WTC11 (cell line): ENCODE measurements around the gene TMEM178B. TPM values are rescaled to one million over a fixed set of nuclear protein-coding genes. Genes with fewer than 3 reads are reported as not detected.

Experiments
- ATAC-seq: fragments of 200-7000 bp; cut with Tn5 transposase; 2 replicates; pipeline ENCODE4 v1.10.0; 2021; ENCODE audit warnings: mild to moderate bottlenecking, moderate library complexity
- CTCF ChIA-PET: fragments of 300-600 bp; sonication (Branson Sonifier 250); formaldehyde crosslinking; loops from one replicate; lab custom pipeline; 2021; ENCODE audit warnings: antibody characterized with exemption; lab: Charles Lee
- POLR2A ChIA-PET: fragments of 350-600 bp; sonication (Branson Sonifier 250); formaldehyde crosslinking; loops from one replicate; lab custom pipeline; 2021; ENCODE audit warnings: antibody characterized with exemption; lab: Charles Lee
- DNase-seq: peaks from one replicate; pipeline ENCODE4 v3.0.0; 2021; ENCODE audit warnings: low spot score
- H3K27ac Mint-ChIP-seq: 2 replicates; pipeline ENCODE4 v1.8.0; 2021; ENCODE audit warnings: mixed read lengths
- H3K27me3 Mint-ChIP-seq: 2 replicates; pipeline ENCODE4 v1.8.0; 2021; ENCODE audit warnings: low read depth, mild to moderate bottlenecking, moderate library complexity, mixed read lengths
- H3K36me3 Mint-ChIP-seq: 2 replicates; pipeline ENCODE4 v1.8.0; 2021; ENCODE audit warnings: mixed read lengths
- H3K4me1 Mint-ChIP-seq: 2 replicates; pipeline ENCODE4 v1.8.0; 2022; ENCODE audit warnings: mixed read lengths
- H3K4me3 Mint-ChIP-seq: 2 replicates; pipeline ENCODE4 v1.8.0; 2021; ENCODE audit warnings: mild to moderate bottlenecking, moderate library complexity, mixed read lengths
- H3K9me3 Mint-ChIP-seq: 2 replicates; pipeline ENCODE4 v1.8.0; 2021; ENCODE audit warnings: mixed read lengths
- AFF4 ChIP-seq: sonication (generic); formaldehyde crosslinking; IDR thresholded peaks from 2 replicates; pipeline ENCODE4 v1.8.1; 2023; ENCODE audit warnings: mild to moderate bottlenecking, missing genetic modification reagents, borderline replicate concordance
- ATF1 ChIP-seq: sonication (generic); formaldehyde crosslinking; IDR thresholded peaks from 2 replicates; pipeline ENCODE4 v1.8.1; 2023; ENCODE audit warnings: mild to moderate bottlenecking, moderate library complexity, missing genetic modification reagents
- ATF3 ChIP-seq: sonication (generic); formaldehyde crosslinking; conservative IDR thresholded peaks from 2 replicates; pipeline ENCODE4 v1.8.1; 2022; ENCODE audit warnings: mild to moderate bottlenecking, missing genetic modification reagents
- CTCF ChIP-seq: fragments of 200-600 bp; IDR thresholded peaks from 2 replicates; pipeline ENCODE4 v1.8.0; 2022; ENCODE audit warnings: antibody characterized with exemption
- E2F4 ChIP-seq: sonication (generic); formaldehyde crosslinking; IDR thresholded peaks from 2 replicates; pipeline ENCODE4 v1.8.1; 2022; ENCODE audit warnings: low read depth, mild to moderate bottlenecking, moderate library complexity, missing genetic modification reagents, borderline replicate concordance
- FOXK1 ChIP-seq: sonication (generic); formaldehyde crosslinking; IDR thresholded peaks from 2 replicates; pipeline ENCODE4 v1.8.0; 2022; ENCODE audit warnings: mild to moderate bottlenecking, moderate library complexity, missing genetic modification reagents
- GABPB1 ChIP-seq: sonication (generic); formaldehyde crosslinking; IDR thresholded peaks from 2 replicates; pipeline ENCODE4 v1.8.1; 2023; ENCODE audit warnings: mild to moderate bottlenecking, missing genetic modification reagents
- NFE2L1 ChIP-seq: sonication (generic); formaldehyde crosslinking; IDR thresholded peaks from 2 replicates; pipeline ENCODE4 v1.8.1; 2023; ENCODE audit warnings: missing genetic modification reagents
- NFYB ChIP-seq: sonication (generic); formaldehyde crosslinking; conservative IDR thresholded peaks from 2 replicates; pipeline ENCODE4 v1.8.0; 2022; ENCODE audit warnings: low read depth, missing genetic modification reagents
- NR2C2 ChIP-seq: sonication (generic); formaldehyde crosslinking; IDR thresholded peaks from 2 replicates; pipeline ENCODE4 v1.8.0; 2022; ENCODE audit warnings: mild to moderate bottlenecking, missing genetic modification reagents
- SMAD4 ChIP-seq: sonication (generic); formaldehyde crosslinking; IDR thresholded peaks from 2 replicates; pipeline ENCODE4 v1.8.0; 2022; ENCODE audit warnings: mild to moderate bottlenecking, missing genetic modification reagents
- ZBTB21 ChIP-seq: sonication (generic); formaldehyde crosslinking; IDR thresholded peaks from 2 replicates; pipeline ENCODE4 v1.8.1; 2023; ENCODE audit warnings: mild to moderate bottlenecking, missing genetic modification reagents, borderline replicate concordance
- ZBTB43 ChIP-seq: sonication (generic); formaldehyde crosslinking; IDR thresholded peaks from 2 replicates; pipeline ENCODE4 v1.8.1; 2023; ENCODE audit warnings: mild to moderate bottlenecking, missing genetic modification reagents
- ZNF396 ChIP-seq: fragments of 250-450 bp; sonication (Bioruptor Pico); IDR thresholded peaks from 2 replicates; pipeline ENCODE4 v1.8.0; 2021; ENCODE audit warnings: mild to moderate bottlenecking, moderate library complexity, borderline replicate concordance
- ZNF416 ChIP-seq: fragments of 250-450 bp; sonication (Bioruptor Pico); IDR thresholded peaks from 2 replicates; pipeline ENCODE4 v1.9.0; 2021; ENCODE audit warnings: mild to moderate bottlenecking, inconsistent platforms
- ZNF532 ChIP-seq: fragments of 250-450 bp; sonication (Bioruptor Pico); IDR thresholded peaks from 2 replicates; pipeline ENCODE4 v1.9.0; 2021; ENCODE audit warnings: mild to moderate bottlenecking, borderline replicate concordance
- total RNA-seq: library from RNA; stranded (reverse); gene quantifications from 3 replicates; pipeline ENCODE4 v1.2.3, GENCODE V29; 2021

Gene TMEM178B
- total RNA-seq, 1 experiment from 2014 or later: 20.4 TPM

- POLR2A ChIA-PET: no interaction called here
- no peaks in the 10 kb centered on the region for H3K36me3 Mint-ChIP-seq
- H3K27ac Mint-ChIP-seq: no peak overlapping the region
- H3K27me3 Mint-ChIP-seq: no peaks in the 10 kb centered on the region
- DNase-seq (no peak), ATAC-seq (no peak)
- H3K4me3 Mint-ChIP-seq: no peak overlapping the region
- CTCF ChIA-PET: no interaction called here
- 0 out of 2 replicates have a peak, but pooled peaks cover 3% of the 10 kb centered on the region for H3K9me3 Mint-ChIP-seq
- TF ChIP-seq ATF1 (no peak), FOXK1 (CRISPR knock-in tag) (no peak), CTCF (no peak), ZNF532 (CRISPR knock-in tag) (no peak), AFF4 (CRISPR knock-in tag) (no peak), SMAD4 (no peak), ZBTB21 (CRISPR knock-in tag) (no peak), E2F4 (no peak), NR2C2 (CRISPR knock-in tag) (no peak), GABPB1 (CRISPR knock-in tag) (no peak), ZNF416 (CRISPR knock-in tag) (no peak), NFE2L1 (CRISPR knock-in tag) (no peak), ZBTB43 (no peak), NFYB (no peak), ZNF396 (CRISPR knock-in tag) (no peak), ATF3 (CRISPR knock-in tag) (no peak)
- H3K4me1 Mint-ChIP-seq: peaks cover 12% of the 10 kb centered on the region
These were observed 172.6 kb downstream of the TMEM178B start for GRCh38 chr7:141246426-141246825.
